HepG2 (cell line): ENCODE results near the gene CACNA1F. TPM values are rescaled to one million over a fixed set of nuclear protein-coding genes. Genes with fewer than 3 reads are reported as not detected.

Source experiments
- FOXK2 ChIP-seq: fragments of 450-650 bp; IDR thresholded peaks from 2 replicates; pipeline ENCODE4 v1.6.1; 2016
- KDM2A ChIP-seq: sonication (generic); formaldehyde crosslinking; IDR thresholded peaks from 2 replicates; pipeline ENCODE4 v1.4.0; 2020; ENCODE audit warnings: low read depth, missing genetic modification reagents, borderline replicate concordance
- MEIS1 ChIP-seq: sonication (generic); formaldehyde crosslinking; IDR thresholded peaks from 2 replicates; pipeline ENCODE4 v1.9.0; 2021; ENCODE audit warnings: mild to moderate bottlenecking, missing genetic modification reagents, moderate library complexity, borderline replicate concordance
- NFIC ChIP-seq: IDR thresholded peaks from 2 replicates; pipeline ENCODE4 v1.6.1; 2012; ENCODE audit warnings: mild to moderate bottlenecking, low read length, inconsistent platforms
- NFYC ChIP-seq: IDR thresholded peaks from 2 replicates; pipeline ENCODE4 v1.6.1; 2016; ENCODE audit warnings: missing genetic modification reagents, missing compliant biosample characterization
- PAX8 ChIP-seq: sonication (generic); formaldehyde crosslinking; IDR thresholded peaks from 2 replicates; pipeline ENCODE4 v1.8.0; 2022; ENCODE audit warnings: mild to moderate bottlenecking, missing genetic modification reagents, borderline replicate concordance
- SNAPC2 ChIP-seq: sonication (generic); formaldehyde crosslinking; IDR thresholded peaks from 2 replicates; pipeline ENCODE4 v1.8.1; 2022; ENCODE audit warnings: mild to moderate bottlenecking, missing genetic modification reagents
- SP2 ChIP-seq: sonication (generic); formaldehyde crosslinking; IDR thresholded peaks from 2 replicates; pipeline ENCODE4 v1.5.1; 2020; ENCODE audit warnings: mild to moderate bottlenecking, missing genetic modification reagents
- STAG1 ChIP-seq: sonication (generic); formaldehyde crosslinking; IDR thresholded peaks from 2 replicates; pipeline ENCODE4 v1.4.0; 2020; ENCODE audit warnings: missing genetic modification reagents
- TRIM24 ChIP-seq: sonication (generic); formaldehyde crosslinking; IDR thresholded peaks from 2 replicates; pipeline ENCODE4 v1.8.0; 2022; ENCODE audit warnings: mild to moderate bottlenecking, missing genetic modification reagents
- ZBTB38 ChIP-seq: sonication (generic); formaldehyde crosslinking; IDR thresholded peaks from 2 replicates; pipeline ENCODE4 v1.5.1; 2020; ENCODE audit warnings: mild to moderate bottlenecking, missing genetic modification reagents
- ZNF333 ChIP-seq: sonication (generic); formaldehyde crosslinking; IDR thresholded peaks from 2 replicates; pipeline ENCODE4 v1.4.0; 2020; ENCODE audit warnings: mild to moderate bottlenecking, missing genetic modification reagents, borderline replicate concordance
- ZNF776 ChIP-seq: sonication (generic); formaldehyde crosslinking; IDR thresholded peaks from 2 replicates; pipeline ENCODE4 v1.4.0; 2020; ENCODE audit warnings: mild to moderate bottlenecking, missing genetic modification reagents
- polyA plus RNA-seq, 8 experiments: library from polyadenylated mRNA; depleted of rRNA in 3 of 8; stranded (reverse) in 7 of 8; unstranded in 1 of 8; fragments of >200 nt; fragmentation: Illumina TruSeq in 4 of 8; extraction: Trizol in 4 of 8; gene quantifications; 2 replicates each; pipeline versions ENCODE4 v1.2.1 to v1.2.3, GENCODE V29; 2011 to 2016; ENCODE audit warnings: low read depth in 4 of 8, missing spikeins in 1 of 8, mixed read lengths in 1 of 8; ENCODE audit not compliant: insufficient read depth in 1 of 8
- total RNA-seq, 5 experiments: library from RNA; depleted of rRNA; stranded (reverse); fragments of >200 nt; fragmentation: Illumina TruSeq; extraction: Trizol; gene quantifications; 2 replicates each; pipeline ENCODE4 v1.2.3, GENCODE V29; 2016; ENCODE audit warnings: low read depth in 1 of 5
- TF ChIP-seq, protein P1 (sequence below): sonication (generic); formaldehyde crosslinking; IDR thresholded peaks from 2 replicates; pipeline ENCODE4 v1.4.0; 2020; ENCODE audit warnings: low read depth, missing genetic modification reagents
- TF ChIP-seq, protein P2 (sequence below): IDR thresholded peaks from 2 replicates; pipeline ENCODE4 v1.6.1; 2012; ENCODE audit warnings: low read depth, low read length, improper control_type of control experiment
- TF ChIP-seq, protein P3 (sequence below): sonication (generic); formaldehyde crosslinking; IDR thresholded peaks from 2 replicates; pipeline ENCODE4 v1.4.0; 2020; ENCODE audit warnings: mild to moderate bottlenecking, missing genetic modification reagents, borderline replicate concordance
- TF ChIP-seq, protein P4 (sequence below): sonication (generic); formaldehyde crosslinking; IDR thresholded peaks from 2 replicates; pipeline ENCODE4 v1.4.0; 2020; ENCODE audit warnings: missing genetic modification reagents

Gene CACNA1F
- total and polyA plus RNA-seq, 2 of the 13 experiments (the other 11 are each of a cell fraction or from before 2014, with no cell fraction given) = 0.03 TPM; not detected in 1

DNA sequence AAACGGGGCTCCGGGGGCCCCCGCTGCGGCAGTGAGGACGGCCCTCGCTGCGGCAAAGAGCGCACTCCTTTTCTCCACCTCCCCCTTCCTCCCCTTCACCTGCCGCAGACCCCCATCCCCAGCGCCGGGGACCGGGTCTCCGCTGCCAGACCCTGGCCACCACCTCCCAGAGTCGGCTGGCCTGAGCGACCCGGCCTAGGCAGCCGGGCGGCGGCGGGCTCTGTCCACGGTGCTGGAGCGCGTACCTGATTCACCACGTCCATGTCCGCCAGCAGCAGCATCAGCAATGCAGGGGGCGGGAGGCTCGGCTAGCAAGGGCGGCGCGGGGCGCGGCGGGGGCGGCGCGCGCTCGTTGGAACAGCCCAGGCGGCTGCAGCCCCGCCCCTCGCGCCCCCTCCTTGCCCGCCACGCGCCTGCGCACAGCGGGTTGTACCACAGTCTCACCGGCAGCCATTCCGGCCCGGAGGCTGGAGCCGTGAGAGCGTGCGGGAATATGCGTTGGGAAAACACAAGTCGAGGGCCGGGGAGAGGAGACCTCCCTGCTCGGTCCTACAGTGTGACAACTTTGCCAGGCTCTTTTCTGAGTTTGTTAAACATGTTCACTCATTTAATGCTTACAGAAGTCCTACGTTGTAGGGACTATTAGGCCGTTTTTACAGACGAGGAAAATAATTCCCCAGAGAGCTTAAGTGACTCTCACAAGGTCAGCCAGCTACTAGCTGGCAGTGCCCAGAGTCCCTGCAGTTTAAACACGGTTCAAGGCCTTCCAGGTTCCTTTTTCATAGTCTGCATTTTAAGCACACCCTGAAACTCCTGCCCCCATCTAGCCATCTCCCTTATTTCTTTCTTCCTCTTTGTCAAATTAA lies 33.0 kb downstream of the CACNA1F start, which contains the start of gene SYP (continued):
- TF ChIP-seq, protein P1, sequence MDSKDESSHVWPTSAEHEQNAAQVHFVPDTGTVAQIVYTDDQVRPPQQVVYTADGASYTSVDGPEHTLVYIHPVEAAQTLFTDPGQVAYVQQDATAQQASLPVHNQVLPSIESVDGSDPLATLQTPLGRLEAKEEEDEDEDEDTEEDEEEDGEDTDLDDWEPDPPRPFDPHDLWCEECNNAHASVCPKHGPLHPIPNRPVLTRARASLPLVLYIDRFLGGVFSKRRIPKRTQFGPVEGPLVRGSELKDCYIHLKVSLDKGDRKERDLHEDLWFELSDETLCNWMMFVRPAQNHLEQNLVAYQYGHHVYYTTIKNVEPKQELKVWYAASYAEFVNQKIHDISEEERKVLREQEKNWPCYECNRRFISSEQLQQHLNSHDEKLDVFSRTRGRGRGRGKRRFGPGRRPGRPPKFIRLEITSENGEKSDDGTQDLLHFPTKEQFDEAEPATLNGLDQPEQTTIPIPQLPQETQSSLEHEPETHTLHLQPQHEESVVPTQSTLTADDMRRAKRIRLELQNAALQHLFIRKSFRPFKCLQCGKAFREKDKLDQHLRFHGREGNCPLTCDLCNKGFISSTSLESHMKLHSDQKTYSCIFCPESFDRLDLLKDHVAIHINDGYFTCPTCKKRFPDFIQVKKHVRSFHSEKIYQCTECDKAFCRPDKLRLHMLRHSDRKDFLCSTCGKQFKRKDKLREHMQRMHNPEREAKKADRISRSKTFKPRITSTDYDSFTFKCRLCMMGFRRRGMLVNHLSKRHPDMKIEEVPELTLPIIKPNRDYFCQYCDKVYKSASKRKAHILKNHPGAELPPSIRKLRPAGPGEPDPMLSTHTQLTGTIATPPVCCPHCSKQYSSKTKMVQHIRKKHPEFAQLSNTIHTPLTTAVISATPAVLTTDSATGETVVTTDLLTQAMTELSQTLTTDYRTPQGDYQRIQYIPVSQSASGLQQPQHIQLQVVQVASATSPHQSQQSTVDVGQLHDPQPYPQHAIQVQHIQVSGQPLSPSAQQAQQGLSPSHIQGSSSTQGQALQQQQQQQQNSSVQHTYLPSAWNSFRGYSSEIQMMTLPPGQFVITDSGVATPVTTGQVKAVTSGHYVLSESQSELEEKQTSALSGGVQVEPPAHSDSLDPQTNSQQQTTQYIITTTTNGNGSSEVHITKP (CRISPR knock-in tag) = peak; percentile 42
- TF ChIP-seq NFYC (peak; percentile 34; the same call in 1 of the 2 replicates), ZNF776 (CRISPR knock-in tag) (peak; percentile 79; the same call in 1 of the 2 replicates), SP2 (CRISPR knock-in tag) (peak; percentile 58), NFIC (no peak), FOXK2 (no peak), ZNF333 (no peak), PAX8 (CRISPR knock-in tag) (0 out of 2 replicates have a peak, but pooled peaks have one; percentile 44), SNAPC2 (CRISPR knock-in tag) (no peak; the same call in 1 of the 2 replicates), STAG1 (no peak), MEIS1 (CRISPR knock-in tag) (peak; percentile 39; the same call in 1 of the 2 replicates), TRIM24 (no peak), KDM2A (CRISPR knock-in tag) (peak; percentile 87), ZBTB38 (CRISPR knock-in tag) (peak; percentile 45)
- TF ChIP-seq, protein P2, sequence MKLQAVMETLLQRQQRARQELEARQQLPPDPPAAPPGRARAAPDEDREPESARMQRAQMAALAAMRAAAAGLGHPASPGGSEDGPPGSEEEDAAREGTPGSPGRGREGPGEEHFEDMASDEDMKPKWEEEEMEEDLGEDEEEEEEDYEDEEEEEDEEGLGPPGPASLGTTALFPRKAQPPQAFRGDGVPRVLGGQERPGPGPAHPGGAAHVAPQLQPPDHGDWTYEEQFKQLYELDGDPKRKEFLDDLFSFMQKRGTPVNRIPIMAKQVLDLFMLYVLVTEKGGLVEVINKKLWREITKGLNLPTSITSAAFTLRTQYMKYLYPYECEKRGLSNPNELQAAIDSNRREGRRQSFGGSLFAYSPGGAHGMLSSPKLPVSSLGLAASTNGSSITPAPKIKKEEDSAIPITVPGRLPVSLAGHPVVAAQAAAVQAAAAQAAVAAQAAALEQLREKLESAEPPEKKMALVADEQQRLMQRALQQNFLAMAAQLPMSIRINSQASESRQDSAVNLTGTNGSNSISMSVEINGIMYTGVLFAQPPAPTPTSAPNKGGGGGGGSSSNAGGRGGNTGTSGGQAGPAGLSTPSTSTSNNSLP = peak; percentile 34; the same call in 1 of the 2 replicates
- TF ChIP-seq, protein P3, sequence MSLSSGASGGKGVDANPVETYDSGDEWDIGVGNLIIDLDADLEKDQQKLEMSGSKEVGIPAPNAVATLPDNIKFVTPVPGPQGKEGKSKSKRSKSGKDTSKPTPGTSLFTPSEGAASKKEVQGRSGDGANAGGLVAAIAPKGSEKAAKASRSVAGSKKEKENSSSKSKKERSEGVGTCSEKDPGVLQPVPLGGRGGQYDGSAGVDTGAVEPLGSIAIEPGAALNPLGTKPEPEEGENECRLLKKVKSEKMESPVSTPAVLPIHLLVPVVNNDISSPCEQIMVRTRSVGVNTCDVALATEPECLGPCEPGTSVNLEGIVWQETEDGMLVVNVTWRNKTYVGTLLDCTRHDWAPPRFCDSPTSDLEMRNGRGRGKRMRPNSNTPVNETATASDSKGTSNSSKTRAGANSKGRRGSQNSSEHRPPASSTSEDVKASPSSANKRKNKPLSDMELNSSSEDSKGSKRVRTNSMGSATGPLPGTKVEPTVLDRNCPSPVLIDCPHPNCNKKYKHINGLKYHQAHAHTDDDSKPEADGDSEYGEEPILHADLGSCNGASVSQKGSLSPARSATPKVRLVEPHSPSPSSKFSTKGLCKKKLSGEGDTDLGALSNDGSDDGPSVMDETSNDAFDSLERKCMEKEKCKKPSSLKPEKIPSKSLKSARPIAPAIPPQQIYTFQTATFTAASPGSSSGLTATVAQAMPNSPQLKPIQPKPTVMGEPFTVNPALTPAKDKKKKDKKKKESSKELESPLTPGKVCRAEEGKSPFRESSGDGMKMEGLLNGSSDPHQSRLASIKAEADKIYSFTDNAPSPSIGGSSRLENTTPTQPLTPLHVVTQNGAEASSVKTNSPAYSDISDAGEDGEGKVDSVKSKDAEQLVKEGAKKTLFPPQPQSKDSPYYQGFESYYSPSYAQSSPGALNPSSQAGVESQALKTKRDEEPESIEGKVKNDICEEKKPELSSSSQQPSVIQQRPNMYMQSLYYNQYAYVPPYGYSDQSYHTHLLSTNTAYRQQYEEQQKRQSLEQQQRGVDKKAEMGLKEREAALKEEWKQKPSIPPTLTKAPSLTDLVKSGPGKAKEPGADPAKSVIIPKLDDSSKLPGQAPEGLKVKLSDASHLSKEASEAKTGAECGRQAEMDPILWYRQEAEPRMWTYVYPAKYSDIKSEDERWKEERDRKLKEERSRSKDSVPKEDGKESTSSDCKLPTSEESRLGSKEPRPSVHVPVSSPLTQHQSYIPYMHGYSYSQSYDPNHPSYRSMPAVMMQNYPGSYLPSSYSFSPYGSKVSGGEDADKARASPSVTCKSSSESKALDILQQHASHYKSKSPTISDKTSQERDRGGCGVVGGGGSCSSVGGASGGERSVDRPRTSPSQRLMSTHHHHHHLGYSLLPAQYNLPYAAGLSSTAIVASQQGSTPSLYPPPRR = no peak
- TF ChIP-seq, protein P4, sequence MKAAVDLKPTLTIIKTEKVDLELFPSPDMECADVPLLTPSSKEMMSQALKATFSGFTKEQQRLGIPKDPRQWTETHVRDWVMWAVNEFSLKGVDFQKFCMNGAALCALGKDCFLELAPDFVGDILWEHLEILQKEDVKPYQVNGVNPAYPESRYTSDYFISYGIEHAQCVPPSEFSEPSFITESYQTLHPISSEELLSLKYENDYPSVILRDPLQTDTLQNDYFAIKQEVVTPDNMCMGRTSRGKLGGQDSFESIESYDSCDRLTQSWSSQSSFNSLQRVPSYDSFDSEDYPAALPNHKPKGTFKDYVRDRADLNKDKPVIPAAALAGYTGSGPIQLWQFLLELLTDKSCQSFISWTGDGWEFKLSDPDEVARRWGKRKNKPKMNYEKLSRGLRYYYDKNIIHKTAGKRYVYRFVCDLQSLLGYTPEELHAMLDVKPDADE (CRISPR knock-in tag) = no peak
